HepG2 (cell line): ENCODE measurements around the gene ASTN2. TPM values are rescaled to one million over a fixed set of nuclear protein-coding genes. Genes with fewer than 3 reads are reported as not detected.

ENCODE experiments used
- CREB3 ChIP-seq: sonication (generic); formaldehyde crosslinking; IDR thresholded peaks from 2 replicates; pipeline ENCODE4 v1.5.0; 2020; ENCODE audit warnings: missing genetic modification reagents
- DPF2 ChIP-seq: sonication (generic); formaldehyde crosslinking; IDR thresholded peaks from 2 replicates; pipeline ENCODE4 v1.4.0; 2020; ENCODE audit warnings: mild to moderate bottlenecking, low read depth, missing genetic modification reagents, borderline replicate concordance
- KAT7 ChIP-seq: IDR thresholded peaks from 2 replicates; pipeline ENCODE4 v1.6.1; 2018; ENCODE audit warnings: borderline replicate concordance, missing compliant biosample characterization
- MEIS2 ChIP-seq: sonication (generic); formaldehyde crosslinking; IDR thresholded peaks from 2 replicates; pipeline ENCODE4 v1.9.0; 2021; ENCODE audit warnings: mild to moderate bottlenecking, missing genetic modification reagents
- SP1 ChIP-seq, 2 experiments: fragments of 450-650 bp in 1 of 2; sonication (generic) in 1 of 2; formaldehyde crosslinking in 1 of 2; IDR thresholded peaks; 2 replicates each; pipeline versions ENCODE4 v1.4.0 to v1.6.1; 2016 to 2020; ENCODE audit warnings: missing genetic modification reagents in 1 of 2
- THRA ChIP-seq: sonication (generic); formaldehyde crosslinking; IDR thresholded peaks from 2 replicates; pipeline ENCODE4 v1.4.0; 2020; ENCODE audit warnings: missing genetic modification reagents, borderline replicate concordance
- ZBTB25 ChIP-seq: IDR thresholded peaks from 2 replicates; pipeline ENCODE4 v1.6.1; 2018; ENCODE audit warnings: missing genetic modification reagents
- ZHX2 ChIP-seq, 2 experiments: sonication (generic) in 1 of 2; formaldehyde crosslinking in 1 of 2; IDR thresholded peaks; 2 replicates each; pipeline versions ENCODE4 v1.6.1 to v1.9.0; 2014 to 2022; ENCODE audit warnings: antibody characterized with exemption in 1 of 2, borderline replicate concordance in 1 of 2, inconsistent platforms in 1 of 2, low read depth in 1 of 2, missing genetic modification reagents in 1 of 2
- ZKSCAN5 ChIP-seq: sonication (generic); formaldehyde crosslinking; IDR thresholded peaks from 2 replicates; pipeline ENCODE4 v1.5.1; 2020; ENCODE audit warnings: mild to moderate bottlenecking, missing genetic modification reagents
- ZMYM4 ChIP-seq: sonication (generic); formaldehyde crosslinking; IDR thresholded peaks from 2 replicates; pipeline ENCODE4 v1.8.1; 2023; ENCODE audit warnings: mild to moderate bottlenecking, missing genetic modification reagents
- ZNF280D ChIP-seq: sonication (generic); formaldehyde crosslinking; IDR thresholded peaks from 2 replicates; pipeline ENCODE4 v1.5.1; 2020; ENCODE audit warnings: mild to moderate bottlenecking, missing genetic modification reagents
- ZNF432 ChIP-seq: sonication (generic); formaldehyde crosslinking; IDR thresholded peaks from 2 replicates; pipeline ENCODE4 v1.5.0; 2020; ENCODE audit warnings: missing genetic modification reagents, mild to moderate bottlenecking, borderline replicate concordance
- ZUFSP ChIP-seq: sonication (generic); formaldehyde crosslinking; IDR thresholded peaks from 2 replicates; pipeline ENCODE4 v1.9.0; 2021; ENCODE audit warnings: missing genetic modification reagents, mild to moderate bottlenecking, borderline replicate concordance
- polyA plus RNA-seq, 8 experiments: library from polyadenylated mRNA; depleted of rRNA in 3 of 8; stranded (reverse) in 7 of 8; unstranded in 1 of 8; fragments of >200 nt; fragmentation: Illumina TruSeq in 4 of 8; extraction: Trizol in 4 of 8; gene quantifications; 2 replicates each; pipeline versions ENCODE4 v1.2.1 to v1.2.3, GENCODE V29; 2011 to 2016; ENCODE audit warnings: low read depth in 4 of 8, missing spikeins in 1 of 8, mixed read lengths in 1 of 8; ENCODE audit not compliant: insufficient read depth in 1 of 8
- total RNA-seq, 5 experiments: library from RNA; depleted of rRNA; stranded (reverse); fragments of >200 nt; fragmentation: Illumina TruSeq; extraction: Trizol; gene quantifications; 2 replicates each; pipeline ENCODE4 v1.2.3, GENCODE V29; 2016; ENCODE audit warnings: low read depth in 1 of 5

The ASTN2 gene
- total and polyA plus RNA-seq, 2 of the 13 experiments (the other 11 are each of a cell fraction or from before 2014, with no cell fraction given), result 5.2 to 13.5 TPM

- TF ChIP-seq THRA (CRISPR knock-in tag), result no peak
- TF ChIP-seq ZUFSP, result no peak
- TF ChIP-seq DPF2, result no peak
- TF ChIP-seq ZBTB25 (CRISPR knock-in tag), result no peak
- TF ChIP-seq CREB3 (CRISPR knock-in tag), result no peak
- TF ChIP-seq ZNF280D (CRISPR knock-in tag), result no peak
- no peak for TF ChIP-seq ZKSCAN5 (CRISPR knock-in tag)
- TF ChIP-seq SP1 (IDR thresholded peaks at IDR 0.05), result no peak
- TF ChIP-seq SP1 (CRISPR knock-in tag; IDR thresholded peaks at IDR 0.05), result no peak
- peak; percentile 67 for TF ChIP-seq ZMYM4 (CRISPR knock-in tag)
- TF ChIP-seq ZNF432 (CRISPR knock-in tag), result no peak
- no peak for TF ChIP-seq ZHX2 (IDR thresholded peaks at IDR 0.05; ENCODE audit: low read depth)
- TF ChIP-seq ZHX2 (CRISPR knock-in tag; IDR thresholded peaks at IDR 0.05; ENCODE audit: borderline replicate concordance), result no peak
- no peak for TF ChIP-seq KAT7 (CRISPR knock-in tag)
- TF ChIP-seq MEIS2, result no peak
Observed at GRCh38 chr9:116572095-116572748, 842.6 kb downstream of the ASTN2 start (continued).
